ENCODE results near the gene KIF11.

The KIF11 gene

GRCh38 chr10:92699193-92699517, 106.2 kb downstream of the KIF11 start:
- no peak for TF ChIP-seq CTCF (IDR thresholded peaks at IDR 0.05; ENCODE audit: low read depth, low read length)
- in situ Hi-C loops (cut with HindIII; ENCODE audit: low sequenced_read_pairs), result no loop called here
- no peak for DNase-seq (ENCODE audit: low read depth, low spot score)
- H3K4me3 ChIP-seq (ENCODE audit: low read depth, low read length), result peak overlapping the region; percentile 47

GRCh38 chr10:92699518-92700381, 106.8 kb downstream of the KIF11 start:
- H3K4me3 ChIP-seq (ENCODE audit: low read depth, low read length), result peak overlapping the region; percentile 47
- peak; percentile 50 for DNase-seq (ENCODE audit: low read depth, low spot score)
- in situ Hi-C loops (cut with HindIII; ENCODE audit: low sequenced_read_pairs), result no loop called here
- no peak for TF ChIP-seq CTCF (IDR thresholded peaks at IDR 0.05; ENCODE audit: low read depth, low read length)

GRCh38 chr10:92702301-92702916, 109.5 kb downstream of the KIF11 start:
- no peak overlapping the region for H3K4me3 ChIP-seq (ENCODE audit: low read depth, low read length)
- no peak for TF ChIP-seq CTCF (IDR thresholded peaks at IDR 0.05; ENCODE audit: low read depth, low read length)
- in situ Hi-C loops (cut with HindIII; ENCODE audit: low sequenced_read_pairs), result no loop called here

More at GRCh38 chr10:92702301-92702916, 109.5 kb downstream of the KIF11 start:
- DNase-seq (ENCODE audit: low read depth, low spot score), result no peak

Data from astrocyte of the spinal cord (primary cell).